ENCODE results near the gene SH3TC1. TPM values are rescaled to one million over a fixed set of nuclear protein-coding genes. Genes with fewer than 3 reads are reported as not detected.

The SH3TC1 gene
- polyA plus RNA-seq, 1 experiment: 1.2 TPM

GRCh38 chr4:8212622-8213021 lies 13.5 kb downstream of the SH3TC1 start:
- H3K27me3 ChIP-seq (ENCODE audit: control insufficient read depth, insufficient read depth, low read length): no peaks in the 10 kb centered on the region; the same call in none of the 2 replicates
- ChIA-PET POLR2A (no interaction called here), CTCF (interaction anchor here (1.2 to 1.9 kb wide), 2 partner anchors 37 to 190 kb away, joined by 3 to 6 read pairs; no protein-coding TSS in a partner anchor)
- no peak for DNase-seq (ENCODE audit: low read depth)
- TF ChIP-seq CTCF (IDR thresholded peaks at IDR 0.05; ENCODE audit: insufficient read depth, low read depth, low read length): no peak
- H3K36me3 ChIP-seq (ENCODE audit: control insufficient read depth, insufficient read depth, low read length): no peaks in the 10 kb centered on the region
- no peak overlapping the region for H3K4me3 ChIP-seq (ENCODE audit: low read depth, low read length)

GRCh38 chr4:8213121-8213520 lies 14.0 kb downstream of the SH3TC1 start:
- Histone ChIP-seq H3K27me3 (ENCODE audit: control insufficient read depth, insufficient read depth, low read length) (no peaks in the 10 kb centered on the region; the same call in 1 of the 2 replicates), H3K4me3 (ENCODE audit: low read depth, low read length) (no peak overlapping the region), H3K36me3 (ENCODE audit: control insufficient read depth, insufficient read depth, low read length) (no peaks in the 10 kb centered on the region)
- CTCF ChIA-PET: interaction anchor here (1.2 to 1.9 kb wide), 2 partner anchors 37 to 190 kb away, joined by 3 to 6 read pairs; no protein-coding TSS in a partner anchor
- TF ChIP-seq CTCF (IDR thresholded peaks at IDR 0.05; ENCODE audit: insufficient read depth, low read depth, low read length): no peak
- POLR2A ChIA-PET: no interaction called here
- DNase-seq (ENCODE audit: low read depth): no peak

GRCh38 chr4:8214136-8214535 lies 15.0 kb downstream of the SH3TC1 start:
- TF ChIP-seq CTCF (IDR thresholded peaks at IDR 0.05; ENCODE audit: insufficient read depth, low read depth, low read length): no peak
- Histone ChIP-seq H3K4me3 (ENCODE audit: low read depth, low read length) (no peak overlapping the region), H3K27me3 (ENCODE audit: control insufficient read depth, insufficient read depth, low read length) (no peaks in the 10 kb centered on the region; the same call in 1 of the 2 replicates), H3K36me3 (ENCODE audit: control insufficient read depth, insufficient read depth, low read length) (no peaks in the 10 kb centered on the region)
- DNase-seq (ENCODE audit: low read depth): no peak
- POLR2A ChIA-PET: no interaction called here
- CTCF ChIA-PET: interaction anchor here (3.3 kb wide), 1 partner anchor 37 kb away, joined by 17 read pairs; no protein-coding TSS in a partner anchor

GRCh38 chr4:8215001-8215427 lies 15.9 kb downstream of the SH3TC1 start:
- CTCF ChIA-PET: interaction anchor here (1.6 to 3.3 kb wide), 2 partner anchors 11 to 38 kb away, joined by 5 to 17 read pairs; no protein-coding TSS in a partner anchor
- POLR2A ChIA-PET: interaction anchor here (0.5 kb wide), 1 partner anchor 15 kb away, joined by 3 read pairs; no protein-coding TSS in a partner anchor
- no peak for TF ChIP-seq CTCF (IDR thresholded peaks at IDR 0.05; ENCODE audit: insufficient read depth, low read depth, low read length)
- H3K27me3 ChIP-seq (ENCODE audit: control insufficient read depth, insufficient read depth, low read length): no peaks in the 10 kb centered on the region; the same call in 1 of the 2 replicates
- no peaks in the 10 kb centered on the region for H3K36me3 ChIP-seq (ENCODE audit: control insufficient read depth, insufficient read depth, low read length)
- DNase-seq (ENCODE audit: low read depth): peak; percentile 48
- no peak overlapping the region for H3K4me3 ChIP-seq (ENCODE audit: low read depth, low read length)

- Histone ChIP-seq H3K4me3 (ENCODE audit: low read depth, low read length) (no peak overlapping the region), H3K27me3 (ENCODE audit: control insufficient read depth, insufficient read depth, low read length) (no peaks in the 10 kb centered on the region), H3K36me3 (ENCODE audit: control insufficient read depth, insufficient read depth, low read length) (no peaks in the 10 kb centered on the region)
- ChIA-PET POLR2A (interaction anchor here (0.5 kb wide), 1 partner anchor 14 kb away, joined by 3 read pairs; no protein-coding TSS in a partner anchor), CTCF (interaction anchor here (1.6 to 3.3 kb wide), 2 partner anchors 10 to 39 kb away, joined by 5 to 17 read pairs; no protein-coding TSS in a partner anchor)
- no peak for TF ChIP-seq CTCF (IDR thresholded peaks at IDR 0.05; ENCODE audit: insufficient read depth, low read depth, low read length)
- DNase-seq (ENCODE audit: low read depth): no peak
Observed at GRCh38 chr4:8215641-8216442, 16.8 kb downstream of the SH3TC1 start.

All from BJ (cell line).